NCI-H1417 treated with DMSO at 0.1 percent for 48 hours (cell line): ENCODE measurements around the gene CACHD1.
"Not testable (repeated sequence)": the region's sequence is repeated elsewhere in the genome, so short reads cannot be mapped to it uniquely, and the experiment has no call there.

Source experiments
- DNase-seq: peaks from one replicate; lab custom pipeline; 2025; lab: John Stamatoyannopoulos, UW

Gene CACHD1

GRCh38 chr1:64497088-64497883 lies 27.4 kb downstream of the CACHD1 start:
- DNase-seq = no peak

GRCh38 chr1:64498325-64498724 lies 28.4 kb downstream of the CACHD1 start:
- no peak for DNase-seq

DNA sequence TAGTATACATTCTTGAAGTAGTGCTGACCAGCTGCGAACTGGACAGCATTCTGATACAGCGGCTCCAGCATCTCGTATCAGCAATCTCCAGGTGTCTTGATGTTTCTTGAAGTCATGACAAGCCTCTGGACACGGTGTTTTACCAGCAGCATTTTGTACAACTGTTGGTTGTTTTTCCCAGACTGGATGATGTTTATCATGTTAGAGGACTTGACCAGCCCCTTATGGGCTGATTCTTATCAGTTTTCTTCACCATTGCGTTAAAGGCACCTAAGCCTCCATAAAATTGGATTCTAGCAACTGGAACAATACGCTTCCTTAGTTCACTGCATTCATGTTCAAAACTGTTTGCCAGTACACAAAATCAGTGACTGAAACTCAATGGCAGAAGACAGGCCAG lies 29.1 kb downstream of the CACHD1 start:
- DNase-seq = no peak

DNA sequence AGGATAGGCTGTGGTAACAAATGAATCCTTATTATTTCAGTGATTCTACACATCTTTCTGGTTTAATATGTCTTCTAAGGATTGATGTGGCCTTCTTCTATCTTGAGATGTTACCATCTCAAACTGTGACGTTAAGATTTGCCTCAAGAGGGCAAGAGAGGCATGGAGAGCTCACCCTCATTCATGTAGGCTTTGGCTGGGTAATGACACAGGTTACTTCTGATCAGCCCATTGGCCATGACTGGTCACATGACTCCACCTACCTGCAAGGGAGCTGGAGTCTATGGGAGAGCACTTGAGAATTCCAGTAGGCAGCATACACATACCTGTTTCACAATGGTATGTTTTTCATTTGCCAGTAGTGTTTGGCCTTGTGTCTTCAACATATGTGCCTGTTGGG lies 30.0 kb downstream of the CACHD1 start:
- DNase-seq = no peak

GRCh38 chr1:64502083-64502482 lies 32.2 kb downstream of the CACHD1 start:
- no peak for DNase-seq

GRCh38 chr1:64502931-64503330 lies 33.0 kb downstream of the CACHD1 start:
- no peak for DNase-seq

- DNase-seq = no peak
Measured at GRCh38 chr1:64505232-64505943, 35.5 kb downstream of the CACHD1 start.

DNA sequence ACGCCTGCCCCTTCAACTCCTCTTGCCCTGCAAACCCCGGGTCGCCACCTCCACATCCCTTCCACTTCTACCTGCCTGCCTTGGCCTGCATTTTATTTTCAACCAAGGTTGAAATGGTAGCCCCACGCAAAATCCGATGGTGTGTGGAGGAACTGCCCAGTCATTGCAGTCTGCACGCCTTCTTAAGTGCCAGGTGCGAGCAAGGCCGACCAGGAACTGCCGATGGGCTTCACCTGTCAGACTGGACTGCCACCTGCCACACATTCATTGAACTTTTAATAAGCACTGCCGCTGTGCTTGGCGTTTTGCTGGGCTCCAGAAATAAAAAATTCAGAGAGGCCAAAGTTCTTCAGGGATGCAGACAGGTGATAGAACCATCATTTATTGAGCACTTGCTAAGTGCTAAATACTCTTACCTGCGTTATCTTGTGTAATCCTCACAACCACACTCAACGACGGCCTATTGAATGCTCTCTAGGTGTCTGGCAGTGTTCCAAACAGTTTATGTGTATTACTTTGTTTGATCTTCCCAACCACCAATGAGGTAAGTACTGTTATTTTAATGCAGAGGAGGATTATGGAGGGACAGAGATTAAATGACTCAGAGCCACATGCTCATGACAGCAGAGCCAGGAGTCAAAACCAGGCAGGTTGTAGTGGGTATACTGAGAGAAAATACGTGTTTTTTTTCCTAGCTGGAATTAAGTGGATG lies 36.2 kb downstream of the CACHD1 start:
- peak; percentile 78 for DNase-seq

- no peak for DNase-seq
Measured at GRCh38 chr1:64508629-64509028, 38.7 kb downstream of the CACHD1 start.

- DNase-seq = no peak
Measured at GRCh38 chr1:64511044-64511443, 41.1 kb downstream of the CACHD1 start.

DNA sequence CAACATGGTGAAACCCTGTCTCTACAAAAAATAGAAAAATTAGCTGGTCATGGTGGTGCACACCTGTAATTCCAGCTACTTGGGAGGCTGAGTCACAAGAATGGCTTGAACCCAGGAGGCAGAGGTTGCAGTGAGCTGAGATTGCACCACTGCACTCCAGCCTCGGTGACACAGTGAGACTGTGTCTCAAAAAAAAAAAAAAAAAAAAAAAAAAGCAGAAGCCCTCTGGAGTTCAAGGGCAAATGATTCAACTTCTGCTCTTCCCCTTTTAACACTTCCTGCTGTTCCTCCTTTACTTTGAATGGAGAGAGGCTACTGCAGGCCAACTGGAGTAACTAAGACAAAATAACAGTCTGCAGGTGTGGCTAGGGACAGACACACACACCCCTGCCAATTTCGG lies 42.3 kb downstream of the CACHD1 start:
- DNase-seq = not testable (repeated sequence)

DNA sequence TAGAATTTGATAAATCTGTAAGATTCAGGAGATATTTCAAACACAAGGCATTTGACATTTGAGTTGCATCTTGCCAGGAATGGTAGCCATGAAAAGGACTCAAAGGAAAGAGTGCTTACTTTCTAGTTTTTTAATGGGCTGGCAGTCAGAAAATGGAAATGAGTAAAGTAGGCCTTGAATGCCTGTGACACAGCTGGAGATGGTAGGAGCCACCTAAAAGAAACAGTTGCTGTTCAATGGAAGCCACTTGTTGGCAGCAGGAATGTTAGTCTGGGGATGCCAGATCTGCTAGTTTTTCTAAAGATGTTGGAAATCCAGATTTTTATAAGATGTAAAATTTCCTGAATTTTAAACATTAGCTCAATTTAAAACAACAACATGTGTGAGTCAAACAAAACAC lies 43.6 kb downstream of the CACHD1 start:
- no peak for DNase-seq

DNA sequence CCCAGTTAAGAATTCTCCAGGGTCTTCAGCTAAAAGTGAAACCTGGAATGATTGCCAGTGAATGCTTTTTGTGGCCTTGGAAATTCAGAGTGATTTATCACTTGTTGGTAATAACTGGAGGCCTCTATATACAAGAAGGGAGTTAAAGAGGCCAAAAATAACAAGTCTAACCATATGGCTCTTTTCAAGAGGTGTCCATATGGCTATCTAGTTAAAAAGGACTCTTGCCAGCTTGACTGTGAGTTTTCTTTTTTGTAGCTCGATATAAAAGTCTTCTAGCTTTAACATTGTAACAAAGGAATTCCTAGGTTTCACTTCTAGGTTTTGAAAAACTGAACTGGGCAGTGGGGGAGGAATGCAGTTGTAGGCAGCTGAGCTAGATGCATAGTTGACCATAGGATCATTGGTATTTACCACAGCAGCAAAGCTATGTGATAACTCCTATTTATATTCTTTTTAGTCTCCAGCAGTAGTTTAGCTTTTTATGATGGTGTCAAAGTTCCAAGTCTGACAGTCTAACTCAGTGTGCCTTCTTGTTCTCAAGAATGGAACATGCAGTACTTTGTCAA lies 44.4 kb downstream of the CACHD1 start:
- DNase-seq = no peak

GRCh38 chr1:64515427-64515826 lies 45.5 kb downstream of the CACHD1 start:
- DNase-seq = no peak

DNA sequence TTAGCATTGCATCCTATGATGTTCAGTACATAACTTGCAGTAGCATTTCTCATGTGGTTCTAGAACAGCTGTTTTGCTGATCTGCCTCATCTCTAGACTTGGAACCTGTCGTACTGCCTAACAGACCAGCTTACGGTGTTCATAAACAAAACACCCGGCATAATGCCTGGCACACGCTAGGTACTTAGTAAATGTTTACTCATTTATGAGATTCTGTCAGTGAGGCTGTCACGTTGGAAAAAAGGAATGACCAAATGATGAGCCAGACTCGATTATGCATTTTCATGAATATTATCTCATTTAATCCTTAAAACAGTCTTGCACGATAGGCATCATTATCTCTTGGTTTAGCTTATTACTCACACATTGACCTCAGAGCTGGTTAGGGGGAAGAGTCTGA lies 46.4 kb downstream of the CACHD1 start:
- no peak for DNase-seq

DNA sequence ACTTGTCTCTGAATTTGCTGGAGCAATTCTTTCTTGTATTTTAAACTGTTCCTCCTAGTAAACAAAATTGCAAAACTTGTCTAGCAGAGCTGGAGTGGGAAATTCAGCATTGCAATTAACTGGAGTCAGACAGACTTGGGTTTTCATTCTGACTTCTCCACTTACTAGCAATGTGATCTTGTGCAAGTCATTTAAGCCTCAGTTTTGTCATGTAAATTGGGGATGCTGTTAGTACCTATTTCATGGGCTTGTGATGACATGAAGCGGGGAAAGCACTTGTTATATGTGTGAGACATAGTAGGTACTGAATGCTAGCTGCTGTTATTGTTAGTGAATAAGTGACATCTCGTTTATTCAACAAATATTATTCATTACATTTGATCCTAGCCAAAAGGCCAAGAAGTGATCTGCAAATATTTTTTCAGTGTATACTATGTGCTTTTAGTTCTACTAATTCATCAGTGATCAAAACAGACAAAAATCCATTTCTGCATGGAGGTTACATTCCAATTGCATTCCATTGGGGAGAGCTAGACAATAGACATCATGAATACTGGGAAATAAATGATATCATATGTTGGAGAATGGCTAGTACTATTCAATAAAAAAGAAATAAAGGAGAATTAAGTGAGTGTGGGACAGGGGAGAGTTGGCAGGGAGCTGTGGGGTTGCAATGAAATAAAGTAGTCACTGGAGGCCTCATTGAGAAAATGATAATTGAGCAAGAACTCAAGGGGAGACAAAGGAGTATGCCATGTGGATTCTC lies 47.1 kb downstream of the CACHD1 start:
- no peak for DNase-seq

GRCh38 chr1:64517640-64518039 lies 47.7 kb downstream of the CACHD1 start:
- no peak for DNase-seq

- no peak for DNase-seq
Measured at GRCh38 chr1:64518692-64519481, 49.0 kb downstream of the CACHD1 start.

DNA sequence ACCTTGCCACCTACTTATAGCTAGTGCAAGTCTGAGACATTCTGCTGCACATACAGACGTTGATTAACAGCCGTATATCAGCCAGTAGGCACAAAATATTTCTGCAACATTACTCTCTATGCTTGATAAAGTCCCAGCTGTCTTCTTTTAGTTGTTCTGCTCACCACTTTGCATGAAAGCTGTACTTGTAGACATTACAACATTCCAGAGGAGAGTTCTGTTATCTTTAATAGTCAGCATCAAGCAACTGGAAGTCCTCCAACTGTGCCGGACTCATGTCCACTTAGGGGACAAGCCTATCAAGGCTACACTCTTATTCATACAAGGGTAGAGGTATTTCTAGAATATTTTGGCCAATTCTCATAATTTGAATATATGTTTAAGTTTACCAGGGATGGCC lies 50.0 kb downstream of the CACHD1 start:
- DNase-seq = no peak

GRCh38 chr1:64522740-64523139 lies 52.8 kb downstream of the CACHD1 start:
- no peak for DNase-seq
